ENCODE data around the gene FSIP1.

The FSIP1 gene

GRCh38 chr15:39720081-39720480 is 62.6 kb downstream of the FSIP1 start:
- DNase-seq (no peak), ATAC-seq (no peak)

- no peak for ATAC-seq
These were observed 63.5 kb downstream of the FSIP1 start for GRCh38 chr15:39719109-39719508.

GRCh38 chr15:39717134-39717533 is 65.5 kb downstream of the FSIP1 start:
- no peak for ATAC-seq
- no peak for DNase-seq

More at GRCh38 chr15:39719109-39719508, 63.5 kb downstream of the FSIP1 start:
- no peak for DNase-seq

- ATAC-seq (no peak), DNase-seq (no peak)
These were observed 68.4 kb downstream of the FSIP1 start for GRCh38 chr15:39714251-39714650.

GRCh38 chr15:39713846-39714245 is 68.8 kb downstream of the FSIP1 start:
- no peak for DNase-seq
- ATAC-seq, result no peak

GRCh38 chr15:39710681-39711080 is 72.0 kb downstream of the FSIP1 start:
- ATAC-seq, result no peak
- no peak for DNase-seq

- ATAC-seq (no peak), DNase-seq (no peak)
These were observed 72.7 kb downstream of the FSIP1 start for GRCh38 chr15:39709941-39710340.

GRCh38 chr15:39706206-39706605 is 76.4 kb downstream of the FSIP1 start:
- no peak for ATAC-seq
- no peak for DNase-seq

- ATAC-seq (no peak), DNase-seq (no peak)
These were observed 78.0 kb downstream of the FSIP1 start for GRCh38 chr15:39704689-39705088.

GRCh38 chr15:39704235-39704634 is 78.4 kb downstream of the FSIP1 start:
- ATAC-seq (no peak), DNase-seq (no peak)

- DNase-seq, result no peak
- no peak for ATAC-seq
These were observed 80.7 kb downstream of the FSIP1 start for GRCh38 chr15:39701988-39702387.

GRCh38 chr15:39700375-39700700 is 82.3 kb downstream of the FSIP1 start:
- no peak for DNase-seq

GRCh38 chr15:39699516-39700374 is 82.9 kb downstream of the FSIP1 start:
- DNase-seq (no peak), ATAC-seq (no peak)

More at GRCh38 chr15:39700375-39700700, 82.3 kb downstream of the FSIP1 start:
- no peak for ATAC-seq

- DNase-seq (no peak), ATAC-seq (no peak)
These were observed 83.9 kb downstream of the FSIP1 start for GRCh38 chr15:39698444-39699390.

GRCh38 chr15:39697509-39697908 is 85.1 kb downstream of the FSIP1 start:
- ATAC-seq, result no peak
- no peak for DNase-seq

- DNase-seq (no peak), ATAC-seq (no peak)
These were observed 86.8 kb downstream of the FSIP1 start for GRCh38 chr15:39695793-39696192.

GRCh38 chr15:39692356-39693327 is 90.0 kb downstream of the FSIP1 start:
- DNase-seq (no peak), ATAC-seq (no peak)

- ATAC-seq, result no peak
- no peak for DNase-seq
These were observed 91.6 kb downstream of the FSIP1 start for GRCh38 chr15:39690881-39691634.

- DNase-seq (no peak), ATAC-seq (no peak)
These were observed 94.7 kb downstream of the FSIP1 start for GRCh38 chr15:39687965-39688364.

GRCh38 chr15:39685999-39686613 is 96.5 kb downstream of the FSIP1 start:
- ATAC-seq (no peak), DNase-seq (peak; percentile 27)

GRCh38 chr15:39685367-39685766 is 97.3 kb downstream of the FSIP1 start:
- DNase-seq, result no peak
- no peak for ATAC-seq
